ENCODE results near the gene HLX.

HLX gene

GRCh38 chr1:220896092-220896491 is 16.8 kb downstream of the HLX start:
- no peak for DNase-seq

GRCh38 chr1:220900842-220901241 is 21.6 kb downstream of the HLX start:
- no peak for DNase-seq

GRCh38 chr1:220901881-220902280 is 22.6 kb downstream of the HLX start:
- no peak for DNase-seq

GRCh38 chr1:220902916-220903315 is 23.7 kb downstream of the HLX start:
- no peak for DNase-seq

DNA sequence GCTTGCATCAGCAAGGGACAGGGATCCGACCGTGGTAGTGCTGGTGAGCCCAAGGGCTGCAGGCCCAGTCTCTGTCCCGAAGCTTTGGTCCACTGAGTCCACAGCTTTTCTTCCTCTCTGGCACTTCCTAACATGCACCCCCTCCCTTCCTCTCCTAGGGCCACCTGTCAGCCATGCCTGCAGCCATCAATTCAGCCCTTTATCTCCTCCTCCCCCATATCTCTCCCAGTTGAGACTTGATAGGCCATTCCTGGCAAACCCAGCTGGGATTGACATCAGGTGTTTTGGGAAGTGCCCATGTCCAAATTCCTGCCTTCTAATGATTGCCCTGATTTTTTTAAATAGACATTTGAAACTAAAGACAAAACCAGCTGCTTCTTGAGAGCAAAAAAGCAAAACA is 25.6 kb downstream of the HLX start:
- DNase-seq = no peak

- DNase-seq = no peak
These were observed 26.7 kb downstream of the HLX start for GRCh38 chr1:220905650-220906560.

DNA sequence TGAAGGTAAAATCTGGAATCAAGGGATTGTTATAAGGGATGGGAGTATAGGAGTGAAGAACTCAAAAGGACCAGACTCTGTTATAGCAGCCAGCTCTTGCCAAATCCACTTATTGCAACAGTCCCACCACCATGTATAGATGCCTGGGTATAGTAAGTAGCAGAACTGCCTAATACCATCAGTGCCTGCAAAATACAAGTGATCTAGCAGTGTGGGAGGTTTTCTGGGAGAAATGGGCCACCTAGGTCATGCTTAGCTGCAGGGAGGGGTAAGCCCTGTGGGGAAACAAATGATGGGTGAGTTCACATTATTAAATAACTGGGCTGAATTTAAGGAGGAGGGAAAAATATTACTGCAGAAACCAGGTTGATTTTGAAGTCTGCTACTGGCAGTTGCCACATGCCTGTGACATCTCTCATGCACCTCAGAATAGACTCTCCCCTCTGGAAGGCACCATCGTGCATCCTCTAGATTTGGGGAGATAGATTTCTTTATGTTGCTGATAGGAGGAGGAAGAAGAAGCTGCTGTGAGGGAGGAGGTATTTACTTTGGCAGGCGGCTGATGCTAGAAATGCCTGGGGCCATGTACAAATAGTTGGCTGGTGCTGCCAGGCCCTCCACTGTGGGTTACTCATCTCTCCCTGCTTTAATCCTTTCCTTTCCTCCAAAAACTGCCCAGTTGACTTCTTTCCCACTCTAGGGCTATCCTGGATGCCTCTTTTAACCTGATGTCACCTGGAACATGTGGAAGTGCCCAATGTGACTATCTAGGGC is 27.5 kb downstream of the HLX start:
- DNase-seq = no peak

GRCh38 chr1:220908757-220909156 is 29.5 kb downstream of the HLX start:
- DNase-seq = no peak

DNA sequence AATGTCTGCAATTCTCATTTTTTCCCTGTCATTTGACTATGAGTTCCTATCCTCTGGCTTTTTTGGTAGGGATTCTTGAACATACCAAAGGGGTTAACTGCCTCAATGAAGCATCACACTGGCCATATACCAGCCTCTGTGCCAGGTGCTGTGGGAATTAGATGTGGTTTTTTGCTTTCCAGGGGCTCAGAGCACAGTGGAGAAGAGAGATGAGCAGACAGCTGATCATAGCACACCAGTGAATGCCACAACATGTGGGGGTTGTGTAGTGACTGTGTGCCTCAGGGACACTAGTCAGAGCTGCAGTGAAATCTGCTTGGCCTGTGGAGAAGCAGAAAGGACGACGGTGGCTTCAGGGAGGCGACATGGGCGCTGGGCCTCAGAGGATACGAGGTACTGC is 30.8 kb downstream of the HLX start:
- no peak for DNase-seq

DNA sequence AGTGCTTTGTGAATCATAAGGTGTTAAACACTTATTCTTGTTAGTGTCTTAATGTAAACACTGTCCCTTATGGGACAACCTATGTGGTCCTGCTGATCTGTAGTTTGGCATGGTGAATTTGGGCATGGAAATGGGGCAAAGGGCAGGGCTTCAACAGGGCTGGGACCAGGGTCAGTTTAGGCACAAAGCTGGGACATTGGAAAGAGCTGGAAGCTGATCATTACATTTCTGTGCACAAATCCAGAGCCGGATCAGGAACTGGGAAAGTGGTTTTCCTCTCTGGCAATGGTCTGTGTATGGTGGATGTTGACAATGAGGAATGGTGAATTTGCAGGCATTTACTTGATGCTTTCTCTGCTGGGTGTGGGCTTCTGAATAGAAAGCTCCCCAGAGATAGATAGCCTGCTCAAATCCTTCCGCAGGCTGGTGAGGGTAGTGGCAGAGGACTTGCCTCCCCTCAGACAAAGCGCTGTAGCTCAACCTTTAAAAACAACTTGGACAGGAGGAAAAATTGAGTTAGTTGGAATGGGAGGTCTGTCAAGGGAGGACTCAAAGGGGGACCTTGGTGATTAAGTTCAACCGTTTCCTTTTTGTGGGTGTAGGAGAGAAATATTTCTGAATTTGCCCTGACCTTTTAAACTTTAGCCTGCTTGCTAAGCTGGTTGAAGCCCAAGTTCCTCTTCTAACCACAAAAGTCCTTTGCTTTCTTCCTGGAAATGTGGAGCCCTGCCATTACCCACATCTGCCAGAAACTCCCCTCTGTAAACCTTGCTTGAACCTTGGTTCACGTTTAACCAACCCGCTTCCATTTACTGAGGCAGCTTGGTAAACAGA is 35.3 kb downstream of the HLX start:
- no peak for DNase-seq

DNA sequence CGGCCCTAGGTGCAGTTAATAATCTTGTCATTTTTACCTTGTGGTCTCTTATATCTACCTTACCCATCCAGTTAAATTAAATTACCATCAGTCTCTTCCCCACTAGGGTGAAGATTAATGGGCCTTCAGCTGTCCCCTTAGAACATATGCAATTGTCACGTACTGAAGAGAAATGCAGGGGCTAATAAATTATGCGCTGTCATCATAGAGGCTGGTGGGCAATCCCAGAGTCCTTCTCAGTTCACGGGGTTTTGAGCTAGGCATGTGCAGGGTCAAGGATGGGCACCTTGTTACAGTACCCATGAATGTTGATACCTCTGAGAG is 35.8 kb downstream of the HLX start:
- DNase-seq = no peak

GRCh38 chr1:220915954-220916353 is 36.7 kb downstream of the HLX start:
- DNase-seq = no peak

DNA sequence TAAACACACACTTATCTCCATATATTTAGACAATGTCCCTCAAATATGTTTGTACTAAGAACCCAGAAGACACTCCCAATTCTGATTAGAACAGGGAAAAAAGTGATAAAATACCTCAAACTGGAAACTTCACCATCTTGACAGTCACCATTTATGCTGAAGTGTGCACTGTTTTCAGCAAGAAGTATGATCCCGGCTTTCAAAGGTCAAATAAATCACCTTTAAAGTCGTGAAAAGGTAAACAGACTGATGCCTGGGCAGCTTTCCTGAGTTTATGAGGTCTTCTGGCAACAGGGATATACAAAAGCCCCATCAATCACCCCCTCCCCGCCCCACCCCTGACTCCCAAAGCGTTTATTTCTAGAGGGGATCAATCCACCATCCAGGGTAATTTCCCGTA is 37.9 kb downstream of the HLX start:
- DNase-seq = no peak

DNA sequence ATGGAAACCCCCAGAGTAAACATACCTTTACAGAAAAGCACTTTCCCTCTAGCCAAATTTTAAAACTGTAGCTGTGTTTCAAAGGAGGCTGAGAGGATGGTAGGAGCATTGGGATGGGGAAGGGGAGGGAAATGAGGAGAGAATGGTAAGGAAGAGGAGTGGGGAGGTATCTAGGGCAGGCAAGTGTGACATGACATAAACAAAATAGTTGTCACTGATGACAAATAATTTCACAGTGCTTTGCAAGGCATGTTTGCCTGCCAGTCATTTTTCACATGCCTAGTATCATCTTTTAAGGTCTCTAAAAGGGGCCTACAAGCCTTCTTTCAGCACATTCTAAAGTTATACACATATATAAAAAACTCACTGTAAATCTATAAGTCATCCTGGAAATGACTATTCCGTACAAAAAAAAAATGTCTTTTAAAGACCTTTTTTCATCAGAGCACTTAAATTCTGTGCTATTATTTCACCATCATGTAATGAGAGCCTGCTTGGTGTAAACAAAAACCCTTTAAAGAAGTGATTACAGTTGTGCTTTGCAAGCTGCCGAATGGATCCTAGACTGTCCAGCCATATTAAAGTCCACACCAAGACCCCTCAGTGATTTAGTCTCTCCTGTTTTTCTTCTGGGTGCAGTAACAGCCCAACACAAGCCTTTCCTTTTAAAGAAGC is 38.4 kb downstream of the HLX start:
- no peak for DNase-seq

DNA sequence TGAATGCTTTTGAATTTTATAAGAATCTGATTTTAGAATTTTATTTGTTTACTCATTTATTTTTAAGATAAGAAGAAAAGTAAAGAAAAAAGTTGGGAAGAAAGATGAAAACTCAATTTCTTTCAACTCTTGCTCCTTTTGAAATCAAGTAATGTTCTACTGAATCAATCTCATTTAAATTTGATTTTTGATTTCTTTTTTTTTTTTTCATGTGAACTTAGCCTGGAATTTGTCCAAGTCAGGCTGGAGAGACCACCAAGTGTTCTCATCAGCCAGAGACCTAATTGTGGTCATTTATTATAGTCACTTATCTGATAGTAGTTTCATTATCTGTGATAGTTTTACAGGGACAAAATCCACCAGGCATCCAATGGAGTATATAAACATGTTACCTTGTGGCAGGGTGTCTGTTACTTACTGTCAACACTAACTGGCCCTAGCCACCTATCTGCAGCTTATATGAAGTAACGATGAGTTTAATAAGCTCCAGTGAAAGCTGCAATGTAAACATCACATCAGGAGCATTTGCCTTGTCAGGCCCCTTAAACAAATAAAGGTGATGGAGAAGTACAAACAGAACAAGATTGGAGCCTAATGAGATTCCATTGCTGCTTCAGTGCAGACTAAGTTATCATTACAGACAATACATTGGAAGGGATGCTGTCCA is 39.2 kb downstream of the HLX start:
- DNase-seq = no peak

DNA sequence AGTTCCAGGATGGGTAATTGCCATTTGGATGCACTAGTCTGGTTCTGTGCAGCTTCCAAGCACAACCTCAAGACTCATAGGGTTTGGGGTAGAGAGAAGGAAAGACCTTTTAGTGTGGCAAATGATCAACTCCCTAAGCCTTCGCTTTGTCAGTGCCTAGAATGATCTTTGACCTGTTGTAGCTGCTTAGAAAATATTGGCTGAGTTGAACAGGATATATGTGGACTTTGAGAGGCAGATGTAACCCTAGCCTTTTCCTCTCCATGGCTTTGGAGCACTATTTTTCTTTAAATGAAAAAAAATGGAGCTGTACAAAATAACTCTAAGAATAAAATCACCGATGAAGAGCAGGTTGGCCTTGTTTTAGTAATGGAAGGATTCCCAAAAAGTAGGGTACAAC is 41.7 kb downstream of the HLX start:
- no peak for DNase-seq

- DNase-seq = no peak
These were observed 42.3 kb downstream of the HLX start for GRCh38 chr1:220921498-220921897.

DNA sequence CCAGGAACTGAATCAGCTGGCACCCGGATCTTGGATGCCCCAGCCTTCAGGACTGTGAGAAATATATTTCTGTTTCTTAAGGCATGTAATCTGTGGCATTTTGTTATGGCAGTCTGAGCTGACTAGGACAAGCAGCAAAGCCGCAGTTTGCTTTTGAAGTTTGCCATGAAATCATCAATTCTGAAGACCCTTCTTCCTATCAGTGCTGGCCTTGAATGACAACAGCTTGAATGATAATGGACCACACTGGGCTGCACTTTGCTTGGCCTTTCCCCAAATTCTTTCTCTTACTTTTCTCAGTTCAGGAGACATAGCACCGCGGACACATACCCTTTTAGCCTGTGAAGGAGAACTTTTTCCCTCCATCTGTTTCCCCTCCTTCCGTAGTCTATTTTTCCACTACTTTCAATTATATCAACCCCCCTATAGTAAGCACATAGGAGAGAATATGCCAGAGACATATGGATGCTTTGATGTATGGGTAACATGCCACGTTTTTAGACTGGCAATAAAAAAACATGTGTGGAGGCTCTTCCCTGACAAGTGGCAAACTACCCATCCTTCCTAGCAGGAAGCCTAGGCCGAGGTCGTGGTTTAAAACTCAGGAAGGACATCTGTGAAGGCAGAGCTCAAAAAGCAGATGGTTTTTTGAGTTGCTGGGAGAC is 42.9 kb downstream of the HLX start:
- no peak for DNase-seq

GRCh38 chr1:220922951-220923350 is 43.7 kb downstream of the HLX start:
- DNase-seq = no peak

- DNase-seq = no peak
These were observed 45.2 kb downstream of the HLX start for GRCh38 chr1:220924331-220924970.

- no peak for DNase-seq
These were observed 46.5 kb downstream of the HLX start for GRCh38 chr1:220925707-220926106.
